Stomach (tissue), 9 donors: ENCODE results near the gene KLK5. TPM values are rescaled to one million over a fixed set of nuclear protein-coding genes. Genes with fewer than 3 reads are reported as not detected.
"Not testable (repeated sequence)": the region's sequence is repeated elsewhere in the genome, so short reads cannot be mapped to it uniquely, and the experiment has no call there.

Experiments used
- DNase-seq, 2 donors: peaks; one replicate each; pipeline versions ENCODE4 v3.0.0 to v3.0.0-alpha.2; 2013 to 2019
- H3K27ac ChIP-seq, 5 donors: fragments of 200-600 bp in 4 of 5; sonication (generic) in 4 of 5; one replicate each; pipeline ENCODE4 v1.5.1; 2013 to 2019; ENCODE audit warnings: mild to moderate bottlenecking in 1 of 5, moderate library complexity in 1 of 5
- H3K27me3 ChIP-seq, 3 donors: fragments of 200-600 bp; sonication (generic); one replicate each; pipeline ENCODE4 v1.5.1; 2017 to 2019; ENCODE audit warnings: mixed run types in 1 of 3
- H3K36me3 ChIP-seq, 4 donors: fragments of 200-600 bp; sonication (generic); 1 replicate in 3 of 4; 2 replicates in 1 of 4; pipeline ENCODE4 v1.5.1; 2016 to 2019
- H3K4me1 ChIP-seq, 4 donors: fragments of 200-600 bp; sonication (generic); one replicate each; pipeline ENCODE4 v1.5.1; 2016 to 2019
- H3K4me3 ChIP-seq, 4 donors: fragments of 200-600 bp; sonication (generic) in 3 of 4; one replicate each; pipeline ENCODE4 v1.5.1; 2016 to 2019; ENCODE audit warnings: mild to moderate bottlenecking in 1 of 4
- H3K9me3 ChIP-seq, 4 donors: fragments of 200-600 bp; sonication (generic); one replicate each; pipeline ENCODE4 v1.5.1; 2016 to 2019
- EP300 ChIP-seq: sonication (generic); formaldehyde crosslinking; IDR thresholded peaks from one replicate; pipeline ENCODE4 v1.6.1; 2017; ENCODE audit warnings: antibody characterized with exemption
- POLR2A ChIP-seq, 4 donors: fragments of 450-650 bp; IDR thresholded peaks; one replicate each; pipeline ENCODE4 v1.6.1; 2016; ENCODE audit warnings: antibody characterized with exemption in 4 of 4, control low read depth in 2 of 4, mild to moderate bottlenecking in 1 of 4, moderate library complexity in 1 of 4
- POLR2AphosphoS5 ChIP-seq, 3 donors: sonication (generic); formaldehyde crosslinking; IDR thresholded peaks; one replicate each; pipeline ENCODE4 v1.6.1; 2016; ENCODE audit warnings: antibody characterized with exemption in 3 of 3
- WGBS, 5 donors: extraction: QIAGEN DNeasy Blood & Tissue Kit in 3 of 5; methylation state at CpG; one replicate each; pipeline versions ENCODE4 v1.1.5 to v1.1.7; 2013 to 2018; 5-methylcytosine and 5-hydroxymethylcytosine counted together
- intact Hi-C: fragments of 100-400 bp; cut with DNase I; formaldehyde crosslinking; loops from one replicate; pipeline ENCODE4 v1.15.1; 2023; ENCODE audit warnings: low total_unique reads
- polyA plus RNA-seq, 3 donors: library from polyadenylated mRNA; stranded (reverse); fragments of 200-250 nt; gene quantifications; one replicate each; pipeline ENCODE4 v1.2.3, GENCODE V29; 2013
- total RNA-seq, 5 donors: library from RNA; depleted of rRNA; stranded (reverse); fragments of >200 nt; gene quantifications; one replicate each; pipeline versions ENCODE4 v1.1.0 to v1.2.3, GENCODE V29; 2014 to 2016
- TF ChIP-seq, protein P1 (sequence below), 7 experiments: fragments of 450-650 bp in 4 of 7; fragments of 200-600 bp in 3 of 7; sonication (generic) in 3 of 7; IDR thresholded peaks; one replicate each; pipeline ENCODE4 v1.5.1; 2016 to 2019; ENCODE audit warnings: antibody characterized with exemption in 7 of 7, control low read depth in 2 of 7, mild to moderate bottlenecking in 1 of 7
- donor health status: healthy with polysubstance abuse.
- donor health status: Bipolar disorder and iron deficiency.
- donor health status: healthy.

KLK5 gene
- total and polyA plus RNA-seq, 8 donors, result 10.4 TPM; not detected in 7

DNA sequence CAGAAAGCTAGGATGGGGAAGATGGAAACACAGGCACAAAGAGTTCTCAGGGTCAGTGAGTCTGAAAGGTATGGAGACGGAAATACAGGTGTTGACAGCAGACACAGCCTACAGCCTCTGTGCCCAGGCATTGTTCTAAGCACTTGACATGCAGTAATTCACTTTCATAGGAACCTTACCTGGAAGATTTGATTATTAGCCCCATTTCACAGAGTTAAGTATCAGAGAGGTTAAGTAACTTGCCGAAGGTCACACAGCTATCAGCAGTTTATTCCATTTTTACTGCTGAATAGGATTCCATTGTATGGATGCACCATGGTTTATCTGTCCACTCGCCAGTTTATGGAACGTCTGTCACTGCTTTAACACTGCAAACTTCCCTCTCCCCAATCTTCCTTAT is 54.8 kb downstream of the KLK5 start:
- H3K27ac ChIP-seq, result no peak overlapping the region
- H3K4me3 ChIP-seq, result no peak overlapping the region
- TF ChIP-seq EP300 (no peak), POLR2AphosphoS5 (IDR thresholded peaks at IDR 0.05) (no peak), POLR2A (IDR thresholded peaks at IDR 0.05) (no peak)
- WGBS, 5 donors, result 71 to 79% (median 76%) methylated on average over 4 of the region's 4 CpGs
- H3K36me3 ChIP-seq, result no peaks in the 10 kb centered on the region
- H3K9me3 ChIP-seq, result no peaks in the 10 kb centered on the region
- DNase-seq, result no peak
- H3K4me1 ChIP-seq, result no peaks in the 10 kb centered on the region
- H3K27me3 ChIP-seq, result peaks cover 0 to 52% (median 0%) of the 10 kb centered on the region in 3 donors
- intact Hi-C loops, result no loop called here

- DNase-seq, result no peak
- H3K9me3 ChIP-seq, result no peaks in the 10 kb centered on the region
- no peak overlapping the region for H3K4me3 ChIP-seq
- no peak for TF ChIP-seq POLR2AphosphoS5 (IDR thresholded peaks at IDR 0.05)
- TF ChIP-seq, protein P1, sequence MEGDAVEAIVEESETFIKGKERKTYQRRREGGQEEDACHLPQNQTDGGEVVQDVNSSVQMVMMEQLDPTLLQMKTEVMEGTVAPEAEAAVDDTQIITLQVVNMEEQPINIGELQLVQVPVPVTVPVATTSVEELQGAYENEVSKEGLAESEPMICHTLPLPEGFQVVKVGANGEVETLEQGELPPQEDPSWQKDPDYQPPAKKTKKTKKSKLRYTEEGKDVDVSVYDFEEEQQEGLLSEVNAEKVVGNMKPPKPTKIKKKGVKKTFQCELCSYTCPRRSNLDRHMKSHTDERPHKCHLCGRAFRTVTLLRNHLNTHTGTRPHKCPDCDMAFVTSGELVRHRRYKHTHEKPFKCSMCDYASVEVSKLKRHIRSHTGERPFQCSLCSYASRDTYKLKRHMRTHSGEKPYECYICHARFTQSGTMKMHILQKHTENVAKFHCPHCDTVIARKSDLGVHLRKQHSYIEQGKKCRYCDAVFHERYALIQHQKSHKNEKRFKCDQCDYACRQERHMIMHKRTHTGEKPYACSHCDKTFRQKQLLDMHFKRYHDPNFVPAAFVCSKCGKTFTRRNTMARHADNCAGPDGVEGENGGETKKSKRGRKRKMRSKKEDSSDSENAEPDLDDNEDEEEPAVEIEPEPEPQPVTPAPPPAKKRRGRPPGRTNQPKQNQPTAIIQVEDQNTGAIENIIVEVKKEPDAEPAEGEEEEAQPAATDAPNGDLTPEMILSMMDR (IDR thresholded peaks at IDR 0.05), result no peak
- TF ChIP-seq POLR2A (IDR thresholded peaks at IDR 0.05), result no peak
- no peak for TF ChIP-seq EP300
- peaks cover 0 to 55% (median 0%) of the 10 kb centered on the region in 3 donors for H3K27me3 ChIP-seq
- no peak overlapping the region for H3K27ac ChIP-seq
- intact Hi-C loops, result no loop called here
- 69 to 84% (median 81%) methylated on average over 1 to 3 of the region's 3 CpGs for whole genome bisulfite sequencing, 5 donors
- no peaks in the 10 kb centered on the region for H3K4me1 ChIP-seq
- no peaks in the 10 kb centered on the region for H3K36me3 ChIP-seq
Measured at GRCh38 chr19:50897612-50898011, 55.2 kb downstream of the KLK5 start.

GRCh38 chr19:50897191-50897607 is 55.6 kb downstream of the KLK5 start:
- H3K27me3 ChIP-seq, result peaks cover 0 to 59% (median 0%) of the 10 kb centered on the region in 3 donors
- WGBS, 5 donors, result 48 to 79% (median 60%) methylated on average over 2 to 3 of the region's 3 CpGs
- H3K27ac ChIP-seq, result no peak overlapping the region
- no peak for TF ChIP-seq POLR2AphosphoS5 (IDR thresholded peaks at IDR 0.05)
- no peak for TF ChIP-seq EP300
- TF ChIP-seq, protein P1 (IDR thresholded peaks at IDR 0.05), result no peak
- no peak for TF ChIP-seq POLR2A (IDR thresholded peaks at IDR 0.05)
- no peaks in the 10 kb centered on the region for H3K36me3 ChIP-seq
- DNase-seq, result no peak
- intact Hi-C loops, result no loop called here
- no peaks in the 10 kb centered on the region for H3K9me3 ChIP-seq
- no peaks in the 10 kb centered on the region for H3K4me1 ChIP-seq
- H3K4me3 ChIP-seq, result no peak overlapping the region

- WGBS, 5 donors, result 60 to 66% (median 64%) methylated on average over 6 of the region's 6 CpGs
Measured at GRCh38 chr19:50896591-50897190, 56.1 kb downstream of the KLK5 start.

DNA sequence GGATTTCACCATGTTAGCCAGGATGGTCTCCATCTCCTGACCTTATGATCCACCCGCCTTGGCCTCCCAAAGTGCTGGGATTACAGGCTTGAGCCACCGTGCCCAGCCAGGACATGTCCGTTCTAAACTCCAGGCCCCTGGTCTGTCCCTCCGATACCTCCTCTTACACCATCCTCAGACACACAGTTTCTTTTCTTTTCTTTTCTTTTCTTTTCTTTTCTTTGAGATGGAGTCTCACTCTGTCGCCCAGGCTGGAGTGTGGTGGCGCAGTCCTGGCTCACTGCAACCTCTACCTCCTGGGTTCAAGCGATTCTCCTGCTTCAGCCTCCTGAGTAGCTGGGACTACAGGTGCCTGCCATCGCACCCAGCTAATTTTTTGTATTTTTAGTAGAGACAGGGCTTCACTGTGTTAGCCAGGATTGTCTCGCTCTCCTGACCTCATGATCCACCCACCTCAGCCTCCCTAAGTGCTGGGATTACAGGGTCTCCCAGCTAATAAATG is 56.7 kb downstream of the KLK5 start:
- DNase-seq, intact Hi-C loops, H3K27ac ChIP-seq, H3K4me1 ChIP-seq, H3K9me3 ChIP-seq, H3K4me3 ChIP-seq, H3K36me3 ChIP-seq: not testable (repeated sequence)
- WGBS, 5 donors, result 80 to 88% (median 84%) methylated on average over 8 to 9 of the region's 9 CpGs
- peaks cover 0 to 56% (median 0%) of the 10 kb centered on the region in 3 donors for H3K27me3 ChIP-seq

More at GRCh38 chr19:50896591-50897190, 56.1 kb downstream of the KLK5 start:
- Histone ChIP-seq H3K4me3 (no peak overlapping the region), H3K27ac (no peak overlapping the region), H3K27me3 (peaks cover 0 to 60% (median 0%) of the 10 kb centered on the region in 3 donors), H3K36me3 (no peaks in the 10 kb centered on the region), H3K4me1 (no peaks in the 10 kb centered on the region), H3K9me3 (no peaks in the 10 kb centered on the region)
- TF ChIP-seq POLR2AphosphoS5 (IDR thresholded peaks at IDR 0.05), result no peak
- TF ChIP-seq, protein P1 (IDR thresholded peaks at IDR 0.05), result no peak
- TF ChIP-seq EP300, result no peak
- no peak for TF ChIP-seq POLR2A (IDR thresholded peaks at IDR 0.05)
- DNase-seq, result peak in 1 of 2 donors; percentile 23
- intact Hi-C loops, result no loop called here
